Smooth muscle cell of trachea (primary cell): Measurements from ENCODE around the gene GFAP. TPM values are rescaled to one million over a fixed set of nuclear protein-coding genes. Genes with fewer than 3 reads are reported as not detected.

Experiments used
- total RNA-seq: library from RNA; depleted of rRNA; stranded (reverse); fragments of >200 nt; gene quantifications from 2 replicates; pipeline ENCODE4 v1.2.1, GENCODE V29; 2014

Gene GFAP
- total RNA-seq = 0.15 TPM in 1 of 2 replicates, not detected in the other

DNA sequence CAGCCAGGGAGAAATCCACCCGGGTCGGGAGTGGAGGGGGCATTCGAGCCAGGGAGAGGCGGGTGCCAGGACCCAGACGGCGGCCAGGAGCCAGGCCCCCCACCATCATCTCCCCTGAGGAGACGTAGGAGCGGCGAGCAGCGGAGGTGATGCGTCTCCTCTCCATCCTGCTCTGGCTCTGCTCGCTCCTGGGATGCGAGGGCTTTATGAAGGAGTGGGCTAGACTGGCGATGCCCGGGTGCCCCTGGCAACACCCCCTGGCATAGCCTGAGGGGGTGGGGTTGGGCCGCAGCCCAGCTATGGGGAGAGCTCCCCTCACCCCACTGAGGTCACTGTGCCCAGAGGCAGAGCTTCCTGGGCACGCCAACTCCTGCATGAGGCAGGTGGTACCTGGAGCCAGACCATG lies at the start of gene GFAP:
Gene GFAP (minus strand): TSS at position 180 of the 406 bp plus-strand sequence. CDS start 14 bp downstream, at position 166.

GRCh38 chr17:44947461-44948314 lies 32.4 kb upstream of the GFAP start, which contains the start of gene KIF18B:
TSS of gene KIF18B (minus strand) at chr17:44947773. CDS start at chr17:44936344, 11,429 bp downstream.

GRCh38 chr17:44899074-44899782 lies 16.1 kb downstream of the GFAP start, which contains the start of gene EFTUD2:
TSS of gene EFTUD2 (minus strand) at chr17:44899445. CDS start at chr17:44894521, 4,924 bp downstream.

Other genes with a start within 250 kb of the GFAP start
- 27.5 and 40.6 TPM in 2 replicates for gene CCDC43, start 225.7 kb downstream of the GFAP start, total RNA-seq
- 1.8 and 8.6 TPM in 2 replicates for gene DBF4B, start 206.8 kb downstream of the GFAP start, total RNA-seq
- 0.44 and 0.99 TPM in 2 replicates for gene ADAM11, start 156.5 kb downstream of the GFAP start, total RNA-seq
- gene GJC1, start 85.2 kb downstream of the GFAP start, total RNA-seq = 10.4 and 25.9 TPM in 2 replicates
- not detected in 2 replicates for gene HIGD1B, start 67.6 kb downstream of the GFAP start, total RNA-seq
- 86.7 and 122 TPM in 2 replicates for gene EFTUD2, start 16.1 kb downstream of the GFAP start, total RNA-seq
- gene KIF18B, start 32.3 kb upstream of the GFAP start, total RNA-seq = 0.50 and 6.7 TPM in 2 replicates
- gene C1QL1, start 52.8 kb upstream of the GFAP start, total RNA-seq = 0.29 and 0.99 TPM in 2 replicates
- gene DCAKD, start 136.1 kb upstream of the GFAP start, total RNA-seq = 29.4 and 64.2 TPM in 2 replicates
- 66.0 and 118 TPM in 2 replicates for gene NMT1, start 145.8 kb upstream of the GFAP start, total RNA-seq
- 34.6 and 72.0 TPM in 2 replicates for gene PLCD3, start 217.0 kb upstream of the GFAP start, total RNA-seq
- 7.9 and 16.0 TPM in 2 replicates for gene ACBD4, start 220.2 kb upstream of the GFAP start, total RNA-seq
- gene HEXIM1, start 233.0 kb upstream of the GFAP start, total RNA-seq = 8.1 and 12.2 TPM in 2 replicates
- 11.1 and 13.6 TPM in 2 replicates for gene HEXIM2, start 246.4 kb upstream of the GFAP start, total RNA-seq